ENCODE results near the gene CSNK1G1. TPM values are rescaled to one million over a fixed set of nuclear protein-coding genes. Genes with fewer than 3 reads are reported as not detected.

CSNK1G1 gene
- total RNA-seq, 1 experiment from 2014 or later, result 23.9 TPM

DNA sequence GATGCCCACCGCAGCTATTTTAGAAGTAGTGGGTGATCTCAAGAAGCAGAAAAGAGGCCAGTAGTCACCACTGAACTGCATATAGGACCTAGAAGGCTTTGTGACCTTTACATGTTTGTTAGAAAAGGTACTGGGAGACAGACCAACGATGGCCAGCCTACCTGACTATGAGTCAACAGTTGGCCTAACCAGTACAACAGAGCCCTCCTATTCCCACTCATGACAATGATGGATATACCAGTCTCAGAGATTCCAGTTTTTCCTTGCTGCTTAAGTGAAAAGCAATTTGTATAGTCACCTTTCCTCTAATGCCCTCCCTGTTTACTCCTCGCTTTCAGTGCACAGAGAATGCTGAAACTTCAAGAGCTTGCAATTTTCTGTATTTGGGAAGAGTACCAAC lies 106.6 kb downstream of the CSNK1G1 start:
- CTCF ChIA-PET, result no interaction called here
- TF ChIP-seq, protein P1, sequence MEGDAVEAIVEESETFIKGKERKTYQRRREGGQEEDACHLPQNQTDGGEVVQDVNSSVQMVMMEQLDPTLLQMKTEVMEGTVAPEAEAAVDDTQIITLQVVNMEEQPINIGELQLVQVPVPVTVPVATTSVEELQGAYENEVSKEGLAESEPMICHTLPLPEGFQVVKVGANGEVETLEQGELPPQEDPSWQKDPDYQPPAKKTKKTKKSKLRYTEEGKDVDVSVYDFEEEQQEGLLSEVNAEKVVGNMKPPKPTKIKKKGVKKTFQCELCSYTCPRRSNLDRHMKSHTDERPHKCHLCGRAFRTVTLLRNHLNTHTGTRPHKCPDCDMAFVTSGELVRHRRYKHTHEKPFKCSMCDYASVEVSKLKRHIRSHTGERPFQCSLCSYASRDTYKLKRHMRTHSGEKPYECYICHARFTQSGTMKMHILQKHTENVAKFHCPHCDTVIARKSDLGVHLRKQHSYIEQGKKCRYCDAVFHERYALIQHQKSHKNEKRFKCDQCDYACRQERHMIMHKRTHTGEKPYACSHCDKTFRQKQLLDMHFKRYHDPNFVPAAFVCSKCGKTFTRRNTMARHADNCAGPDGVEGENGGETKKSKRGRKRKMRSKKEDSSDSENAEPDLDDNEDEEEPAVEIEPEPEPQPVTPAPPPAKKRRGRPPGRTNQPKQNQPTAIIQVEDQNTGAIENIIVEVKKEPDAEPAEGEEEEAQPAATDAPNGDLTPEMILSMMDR (IDR thresholded peaks at IDR 0.05; ENCODE audit: unreplicated experiment), result no peak
- intact Hi-C loops (cut with micrococcal nuclease; ENCODE audit: unreplicated experiment), result no loop called here
- BruUV-seq (replicated peaks), result no TSS peak
- H3K27ac Mint-ChIP-seq (ENCODE audit: unreplicated experiment), result peak overlapping the region; percentile 61
- peak overlapping the region; percentile 14 for H3K4me3 Mint-ChIP-seq (ENCODE audit: low read depth, unreplicated experiment)
- H3K4me1 Mint-ChIP-seq (ENCODE audit: low read depth, unreplicated experiment), result peaks cover 53% of the 10 kb centered on the region
- H3K27me3 Mint-ChIP-seq (ENCODE audit: unreplicated experiment), result no peaks in the 10 kb centered on the region
- H3K36me3 Mint-ChIP-seq (ENCODE audit: insufficient read depth, unreplicated experiment), result peaks cover 15% of the 10 kb centered on the region
- DNase-seq, result peak; percentile 9
- H3K9me3 Mint-ChIP-seq (ENCODE audit: low read depth, unreplicated experiment), result no peaks in the 10 kb centered on the region

- CTCF ChIA-PET, result interaction anchor here (0.8 to 0.9 kb wide), 2 partner anchors 27 to 108 kb away, joined by 3 read pairs; partner anchors contain the start of gene CSNK1G1
Observed at GRCh38 chr15:64247906-64248541, 107.9 kb downstream of the CSNK1G1 start.

GRCh38 chr15:64247535-64247905 lies 108.5 kb downstream of the CSNK1G1 start:
- intact Hi-C loops (cut with micrococcal nuclease; ENCODE audit: unreplicated experiment), result no loop called here
- TF ChIP-seq, protein P1 (IDR thresholded peaks at IDR 0.05; ENCODE audit: unreplicated experiment), result no peak
- peaks cover 15% of the 10 kb centered on the region for H3K36me3 Mint-ChIP-seq (ENCODE audit: insufficient read depth, unreplicated experiment)
- no peak for DNase-seq
- H3K27ac Mint-ChIP-seq (ENCODE audit: unreplicated experiment), result peak overlapping the region; percentile 93
- no peaks in the 10 kb centered on the region for H3K9me3 Mint-ChIP-seq (ENCODE audit: low read depth, unreplicated experiment)
- TSS peak; percentile 26 for BruUV-seq (replicated peaks)
- H3K4me1 Mint-ChIP-seq (ENCODE audit: low read depth, unreplicated experiment), result peaks cover 53% of the 10 kb centered on the region
- H3K4me3 Mint-ChIP-seq (ENCODE audit: low read depth, unreplicated experiment), result peak overlapping the region; percentile 5
- CTCF ChIA-PET, result interaction anchor here (0.5 to 0.9 kb wide), 2 partner anchors 22 to 27 kb away, joined by 3 to 4 read pairs; no protein-coding TSS in a partner anchor
- no peaks in the 10 kb centered on the region for H3K27me3 Mint-ChIP-seq (ENCODE audit: unreplicated experiment)

More at GRCh38 chr15:64247906-64248541, 107.9 kb downstream of the CSNK1G1 start:
- Mint-ChIP-seq H3K4me3 (ENCODE audit: low read depth, unreplicated experiment) (no peak overlapping the region), H3K4me1 (ENCODE audit: low read depth, unreplicated experiment) (peaks cover 53% of the 10 kb centered on the region), H3K36me3 (ENCODE audit: insufficient read depth, unreplicated experiment) (peaks cover 15% of the 10 kb centered on the region), H3K27ac (ENCODE audit: unreplicated experiment) (peak overlapping the region; percentile 93), H3K27me3 (ENCODE audit: unreplicated experiment) (no peaks in the 10 kb centered on the region), H3K9me3 (ENCODE audit: low read depth, unreplicated experiment) (no peaks in the 10 kb centered on the region)
- peak; percentile 74 for DNase-seq
- no TSS peak for BruUV-seq (replicated peaks)
- intact Hi-C loops (cut with micrococcal nuclease; ENCODE audit: unreplicated experiment), result no loop called here
- TF ChIP-seq, protein P1 (IDR thresholded peaks at IDR 0.05; ENCODE audit: unreplicated experiment), result no peak

DNA sequence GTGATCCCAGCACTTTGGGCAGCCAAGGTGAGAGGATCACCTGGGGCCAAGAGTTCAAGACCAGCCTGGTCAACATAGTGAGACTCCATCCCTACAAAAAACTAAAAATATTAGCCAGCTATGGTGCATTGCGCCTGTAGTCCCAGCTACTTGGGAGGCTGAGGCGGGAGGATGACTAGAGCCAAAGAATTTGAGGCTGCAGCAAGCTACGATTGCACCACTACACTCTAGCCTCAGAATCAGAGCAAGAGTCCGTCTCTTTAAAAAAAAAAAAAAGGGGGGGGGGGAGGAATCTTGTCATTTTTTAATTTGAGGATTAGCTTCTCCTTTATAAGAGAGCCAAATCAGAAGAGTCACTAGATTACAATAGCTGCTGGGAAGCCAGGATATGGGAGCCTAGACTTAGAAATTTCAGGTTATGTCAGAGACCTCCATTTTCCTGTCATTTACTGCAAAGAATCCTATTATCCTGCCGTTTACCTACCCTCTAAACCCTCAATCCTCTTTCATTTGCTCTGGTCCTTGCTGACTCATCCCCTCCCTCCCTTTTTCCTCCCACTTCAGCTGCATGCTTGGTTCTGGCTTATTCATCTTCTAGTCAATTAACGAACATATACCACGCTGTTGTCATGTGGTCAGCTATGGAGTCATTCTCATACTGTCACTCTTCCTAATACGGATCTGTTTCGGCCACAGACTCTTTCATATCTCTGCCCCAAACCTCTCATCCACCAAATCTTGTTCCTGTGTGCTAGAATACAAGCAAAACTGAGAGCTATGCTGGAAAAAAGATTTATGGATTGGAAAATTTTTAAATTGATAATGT lies 109.4 kb downstream of the CSNK1G1 start:
- no TSS peak for BruUV-seq (replicated peaks)
- peaks cover 15% of the 10 kb centered on the region for H3K36me3 Mint-ChIP-seq (ENCODE audit: insufficient read depth, unreplicated experiment)
- no peaks in the 10 kb centered on the region for H3K27me3 Mint-ChIP-seq (ENCODE audit: unreplicated experiment)
- H3K4me3 Mint-ChIP-seq (ENCODE audit: low read depth, unreplicated experiment), result peak overlapping the region; percentile 5
- intact Hi-C loops (cut with micrococcal nuclease; ENCODE audit: unreplicated experiment), result no loop called here
- DNase-seq, result peak; percentile 46
- TF ChIP-seq, protein P1 (IDR thresholded peaks at IDR 0.05; ENCODE audit: unreplicated experiment), result no peak
- H3K4me1 Mint-ChIP-seq (ENCODE audit: low read depth, unreplicated experiment), result peaks cover 52% of the 10 kb centered on the region
- CTCF ChIA-PET, result interaction anchor here (0.5 to 1.0 kb wide), 4 partner anchors 12 to 215 kb away, joined by 3 to 5 read pairs (median 4); no protein-coding TSS in a partner anchor
- peaks cover 4% of the 10 kb centered on the region for H3K9me3 Mint-ChIP-seq (ENCODE audit: low read depth, unreplicated experiment)
- peak overlapping the region; percentile 93 for H3K27ac Mint-ChIP-seq (ENCODE audit: unreplicated experiment)
